ENCODE results near the gene DNMT3B. TPM values are rescaled to one million over a fixed set of nuclear protein-coding genes. Genes with fewer than 3 reads are reported as not detected.
A peak's percentile ranks its signal among the peaks of the same experiment; 100 is the strongest.

DNMT3B gene
- total RNA-seq, 2 experiments from 2014 or later, result 2.9 TPM

DNA sequence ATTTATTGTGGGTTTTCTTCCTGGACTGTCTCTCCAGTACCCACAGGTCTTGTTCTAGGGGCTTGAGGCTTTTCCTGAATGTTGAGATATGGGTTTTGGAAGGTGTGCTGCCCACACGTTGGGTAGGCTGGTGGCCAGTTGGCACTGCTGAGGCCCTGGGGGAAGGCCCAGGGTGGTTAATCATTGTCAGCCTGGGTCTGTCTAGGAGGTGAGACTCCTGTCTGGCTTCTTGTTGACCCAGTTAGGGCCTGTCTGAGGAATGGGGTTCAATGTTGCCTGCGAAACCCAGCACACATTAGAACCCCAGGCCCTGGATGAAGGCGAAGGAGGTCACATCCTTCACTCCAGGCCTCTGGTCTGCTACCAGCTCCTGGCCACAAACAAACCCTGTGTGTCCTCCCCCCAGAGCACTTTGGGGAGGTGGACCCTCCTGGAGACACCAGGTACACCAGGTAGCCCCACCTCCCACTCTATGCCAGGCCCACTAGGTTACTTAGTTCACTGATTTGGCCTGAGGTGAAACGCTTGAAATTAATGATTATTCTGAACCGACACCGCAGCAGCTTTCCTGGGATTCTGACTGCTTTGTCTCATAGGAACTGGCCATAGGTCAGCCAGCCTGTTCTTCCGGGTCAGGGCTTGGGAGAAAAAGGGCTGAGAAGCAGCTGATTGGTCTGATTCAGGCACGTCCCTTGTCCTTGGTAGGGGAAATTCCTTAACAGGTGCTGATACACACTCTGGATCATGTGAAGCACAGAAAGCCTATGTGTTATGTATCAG is 15.2 kb downstream of the DNMT3B start:
- no peak for ATAC-seq
- CTCF ChIA-PET, result interaction anchor here (0.6 to 7.5 kb wide), 41 partner anchors 8 to 256 kb away, joined by 3 to 356 read pairs (median 8); partner anchors contain the start of genes C20orf203, COMMD7, DNMT3B and MAPRE1
- Mint-ChIP-seq H3K27me3 (no peaks in the 10 kb centered on the region), H3K4me3 (no peak overlapping the region), H3K4me1 (ENCODE audit: low read depth) (peaks cover 29% of the 10 kb centered on the region), H3K36me3 (ENCODE audit: low read depth) (no peaks in the 10 kb centered on the region), H3K9me3 (no peaks in the 10 kb centered on the region), H3K27ac (peak overlapping the region; percentile 66)
- no peak for TF ChIP-seq CTCF (IDR thresholded peaks at IDR 0.05)
- POLR2A ChIA-PET, result interaction anchor here (0.6 to 2.7 kb wide), 5 partner anchors 53 to 382 kb away, joined by 3 to 16 read pairs (median 4); partner anchors contain the start of gene C20orf203
- intact Hi-C loops (cut with micrococcal nuclease), result loop anchor here (1.0 kb wide), 1 partner anchor 103 kb away; no protein-coding TSS in a partner anchor
- no peak for DNase-seq

DNA sequence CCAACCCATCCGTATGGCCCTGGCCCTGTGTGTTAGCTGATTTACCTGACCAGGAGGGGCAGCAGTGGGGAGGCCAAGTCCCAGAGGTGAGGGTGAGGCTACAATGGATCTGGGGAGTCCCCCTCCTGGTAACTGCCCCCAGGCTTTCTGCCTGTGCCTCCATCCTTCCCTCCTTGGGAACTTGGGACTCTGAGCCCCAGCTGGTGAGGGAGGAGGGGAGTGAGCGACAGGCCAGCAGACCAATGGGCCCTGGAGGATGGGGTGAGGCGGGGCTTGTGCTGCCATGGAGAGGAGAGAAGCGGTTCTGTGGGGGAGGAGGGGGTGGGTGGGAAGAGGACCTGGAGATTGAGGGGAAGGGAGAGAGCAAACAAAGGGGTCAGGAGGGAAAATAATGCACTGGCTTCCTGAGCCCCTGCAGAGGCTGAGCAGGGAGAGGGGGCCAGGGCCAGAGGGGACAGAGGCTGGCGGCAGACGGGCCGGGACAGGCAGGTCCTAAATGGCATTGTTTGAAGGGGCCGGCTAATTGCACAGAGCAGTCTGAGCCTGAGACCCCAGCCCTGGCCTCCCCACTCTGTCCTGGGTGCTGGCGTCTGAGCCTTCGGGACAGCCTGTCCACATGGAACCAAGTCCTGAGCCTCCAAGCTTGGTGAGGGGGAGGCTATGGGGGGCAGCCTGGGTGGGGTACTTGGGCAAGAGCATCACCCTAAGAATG is 17.5 kb downstream of the DNMT3B start:
- no peaks in the 10 kb centered on the region for H3K9me3 Mint-ChIP-seq
- no peak for DNase-seq
- ATAC-seq, result no peak
- ChIA-PET CTCF (interaction anchor here (0.9 to 7.5 kb wide), 25 partner anchors 10 to 210 kb away, joined by 3 to 356 read pairs (median 12); partner anchors contain the start of genes C20orf203, COMMD7 and DNMT3B), POLR2A (interaction anchor here (1.4 to 1.7 kb wide), 2 partner anchors 38 to 106 kb away, joined by 5 to 16 read pairs; partner anchors contain the start of gene C20orf203)
- H3K27me3 Mint-ChIP-seq, result no peaks in the 10 kb centered on the region
- intact Hi-C loops (cut with micrococcal nuclease), result no loop called here
- TF ChIP-seq CTCF (IDR thresholded peaks at IDR 0.05), result no peak
- peaks cover 24% of the 10 kb centered on the region for H3K4me1 Mint-ChIP-seq (ENCODE audit: low read depth)
- no peak overlapping the region for H3K4me3 Mint-ChIP-seq
- H3K36me3 Mint-ChIP-seq (ENCODE audit: low read depth), result no peaks in the 10 kb centered on the region
- H3K27ac Mint-ChIP-seq, result no peak overlapping the region

DNA sequence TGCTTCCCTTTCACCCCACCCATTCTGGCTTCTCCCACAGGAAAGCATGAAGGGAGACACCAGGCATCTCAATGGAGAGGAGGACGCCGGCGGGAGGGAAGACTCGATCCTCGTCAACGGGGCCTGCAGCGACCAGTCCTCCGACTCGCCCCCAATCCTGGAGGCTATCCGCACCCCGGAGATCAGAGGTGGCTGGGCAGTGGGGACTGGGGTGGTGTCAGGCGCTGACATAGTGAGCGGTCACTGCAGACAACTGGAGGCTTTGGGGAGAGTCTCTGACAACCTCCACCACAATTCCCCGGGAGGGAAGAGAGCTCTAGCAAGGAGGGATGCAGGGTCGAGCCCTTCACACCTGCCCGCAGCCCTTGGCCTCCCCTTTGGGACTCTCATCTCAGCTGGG is 18.1 kb downstream of the DNMT3B start:
- CTCF ChIA-PET, result interaction anchor here (0.9 to 7.5 kb wide), 4 partner anchors 10 to 127 kb away, joined by 3 to 356 read pairs (median 6); partner anchors contain the start of gene C20orf203
- ATAC-seq, result no peak
- no peak for DNase-seq
- Mint-ChIP-seq H3K4me3 (no peak overlapping the region), H3K4me1 (ENCODE audit: low read depth) (peaks cover 21% of the 10 kb centered on the region), H3K36me3 (ENCODE audit: low read depth) (no peaks in the 10 kb centered on the region), H3K27ac (no peak overlapping the region), H3K27me3 (no peaks in the 10 kb centered on the region), H3K9me3 (no peaks in the 10 kb centered on the region)
- TF ChIP-seq CTCF (IDR thresholded peaks at IDR 0.05), result no peak
- POLR2A ChIA-PET, result no interaction called here
- intact Hi-C loops (cut with micrococcal nuclease), result no loop called here

- ChIA-PET POLR2A (no interaction called here), CTCF (interaction anchor here (0.9 to 7.5 kb wide), 3 partner anchors 9 to 105 kb away, joined by 3 to 356 read pairs (median 9); partner anchors contain the start of gene C20orf203)
- Mint-ChIP-seq H3K36me3 (ENCODE audit: low read depth) (no peaks in the 10 kb centered on the region), H3K27me3 (no peaks in the 10 kb centered on the region), H3K27ac (no peak overlapping the region), H3K9me3 (no peaks in the 10 kb centered on the region), H3K4me3 (no peak overlapping the region), H3K4me1 (ENCODE audit: low read depth) (peaks cover 15% of the 10 kb centered on the region)
- DNase-seq (no peak), ATAC-seq (no peak)
- intact Hi-C loops (cut with micrococcal nuclease), result no loop called here
- TF ChIP-seq CTCF (IDR thresholded peaks at IDR 0.05), result no peak
Measured at GRCh38 chr20:32780749-32781655, 18.8 kb downstream of the DNMT3B start.

Measured in activated CD8-positive, alpha-beta T cell treated with anti-CD3 and anti-CD28 coated beads for 36 hours (primary cell).